Glutamatergic neuron (in vitro differentiated cells): Measurements from ENCODE around the gene PI16. TPM values are rescaled to one million over a fixed set of nuclear protein-coding genes. Genes with fewer than 3 reads are reported as not detected.

ENCODE experiments used
- DNase-seq: peaks from one replicate; pipeline ENCODE4 v3.0.0; 2022
- H3K27ac Mint-ChIP-seq: one replicate; pipeline ENCODE4 v1.8.0; 2020; ENCODE audit warnings: mild to moderate bottlenecking, mixed read lengths, inconsistent platforms; ENCODE audit not compliant: unreplicated experiment
- H3K27me3 Mint-ChIP-seq: one replicate; pipeline ENCODE4 v1.8.0; 2020; ENCODE audit warnings: mild to moderate bottlenecking, moderate library complexity, mixed read lengths, inconsistent platforms; ENCODE audit not compliant: unreplicated experiment
- H3K36me3 Mint-ChIP-seq: one replicate; pipeline ENCODE4 v1.8.0; 2020; ENCODE audit warnings: mild to moderate bottlenecking, mixed read lengths, inconsistent platforms; ENCODE audit not compliant: unreplicated experiment
- H3K4me1 Mint-ChIP-seq: one replicate; pipeline ENCODE4 v1.8.0; 2020; ENCODE audit warnings: mild to moderate bottlenecking, low read depth, mixed read lengths, inconsistent platforms; ENCODE audit not compliant: unreplicated experiment
- H3K4me3 Mint-ChIP-seq: one replicate; pipeline ENCODE4 v1.8.0; 2020; ENCODE audit warnings: mild to moderate bottlenecking, mixed read lengths, inconsistent platforms; ENCODE audit not compliant: unreplicated experiment
- H3K9me3 Mint-ChIP-seq: one replicate; pipeline ENCODE4 v1.8.0; 2020; ENCODE audit warnings: mild to moderate bottlenecking, moderate library complexity, mixed read lengths, inconsistent platforms; ENCODE audit not compliant: unreplicated experiment
- CTCF ChIP-seq: fragments of 200-600 bp; sonication (generic); IDR thresholded peaks from one replicate; pipeline ENCODE4 v1.5.0; 2021; ENCODE audit not compliant: partially characterized antibody, unreplicated experiment
- total RNA-seq: library from RNA; stranded (reverse); fragmentation: NEBNext Ultra II Directional; extraction: Animal tissue kit (Norgen Biotek cat#: 25700); gene quantifications from one replicate; pipeline ENCODE4 v1.2.1, GENCODE V29; 2021; ENCODE audit not compliant: unreplicated experiment

PI16 gene
- total RNA-seq, 1 donor from 2014 or later = not detected

- Mint-ChIP-seq H3K4me1 (peaks cover 12% of the 10 kb centered on the region), H3K9me3 (peaks cover 2% of the 10 kb centered on the region), H3K27me3 (peaks cover 2% of the 10 kb centered on the region), H3K36me3 (no peaks in the 10 kb centered on the region), H3K4me3 (no peak overlapping the region), H3K27ac (no peak overlapping the region)
- DNase-seq = no peak
- TF ChIP-seq CTCF = no peak
Observed at GRCh38 chr6:36933102-36933501, 21.4 kb upstream of the PI16 start.

- Mint-ChIP-seq H3K36me3 (no peaks in the 10 kb centered on the region), H3K27ac (no peak overlapping the region), H3K4me3 (no peak overlapping the region), H3K27me3 (peaks cover 2% of the 10 kb centered on the region), H3K4me1 (peaks cover 9% of the 10 kb centered on the region), H3K9me3 (peaks cover 2% of the 10 kb centered on the region)
- DNase-seq = no peak
- TF ChIP-seq CTCF = no peak
Observed at GRCh38 chr6:36933519-36933918, 21.0 kb upstream of the PI16 start.

GRCh38 chr6:36934901-36935300, 19.6 kb upstream of the PI16 start:
- no peak for TF ChIP-seq CTCF
- peaks cover 3% of the 10 kb centered on the region for H3K9me3 Mint-ChIP-seq
- peaks cover 2% of the 10 kb centered on the region for H3K27me3 Mint-ChIP-seq
- H3K4me1 Mint-ChIP-seq = no peaks in the 10 kb centered on the region
- H3K36me3 Mint-ChIP-seq = peaks cover 4% of the 10 kb centered on the region
- no peak overlapping the region for H3K4me3 Mint-ChIP-seq
- H3K27ac Mint-ChIP-seq = no peak overlapping the region
- DNase-seq = no peak

- no peaks in the 10 kb centered on the region for H3K4me1 Mint-ChIP-seq
- peaks cover 9% of the 10 kb centered on the region for H3K36me3 Mint-ChIP-seq
- TF ChIP-seq CTCF = no peak
- no peak overlapping the region for H3K4me3 Mint-ChIP-seq
- H3K27me3 Mint-ChIP-seq = peaks cover 2% of the 10 kb centered on the region
- no peak overlapping the region for H3K27ac Mint-ChIP-seq
- peaks cover 5% of the 10 kb centered on the region for H3K9me3 Mint-ChIP-seq
- no peak for DNase-seq
Observed at GRCh38 chr6:36936824-36937223, 17.7 kb upstream of the PI16 start.

GRCh38 chr6:36937896-36938295, 16.6 kb upstream of the PI16 start:
- H3K4me3 Mint-ChIP-seq = no peak overlapping the region

More at GRCh38 chr6:36937896-36938295, 16.6 kb upstream of the PI16 start:
- H3K36me3 Mint-ChIP-seq = peaks cover 9% of the 10 kb centered on the region
- H3K9me3 Mint-ChIP-seq = peaks cover 5% of the 10 kb centered on the region
- no peak for DNase-seq
- H3K27ac Mint-ChIP-seq = no peak overlapping the region
- H3K4me1 Mint-ChIP-seq = no peaks in the 10 kb centered on the region
- H3K27me3 Mint-ChIP-seq = peaks cover 3% of the 10 kb centered on the region
- TF ChIP-seq CTCF = no peak
